Thyroid gland (tissue), 4 donors: ENCODE data around the gene MACROH2A1. TPM values are rescaled to one million over a fixed set of nuclear protein-coding genes. Genes with fewer than 3 reads are reported as not detected.

Source experiments
- DNase-seq, 2 donors: peaks; one replicate each; pipeline ENCODE4 v3.0.0-alpha.2; 2019
- H3K27ac ChIP-seq, 3 donors: fragments of 200-600 bp; sonication (generic); 1 replicate in 2 of 3; 2 replicates in 1 of 3; pipeline ENCODE4 v1.5.1; 2016 to 2019; ENCODE audit warnings: mild to moderate bottlenecking in 1 of 3, moderate library complexity in 1 of 3
- H3K27me3 ChIP-seq: fragments of 200-600 bp; sonication (generic); one replicate; pipeline ENCODE4 v1.5.1; 2019
- H3K36me3 ChIP-seq, 2 donors: fragments of 200-600 bp; sonication (generic); one replicate each; pipeline ENCODE4 v1.5.1; 2016 to 2019
- H3K4me1 ChIP-seq, 2 donors: fragments of 200-600 bp; sonication (generic); one replicate each; pipeline ENCODE4 v1.5.1; 2017 to 2019
- H3K4me3 ChIP-seq, 3 donors: fragments of 200-600 bp; sonication (generic); replicated peaks in 1 of 3; 1 replicate in 2 of 3; 2 replicates in 1 of 3; pipeline ENCODE4 v1.5.1; 2016; ENCODE audit warnings: mild to moderate bottlenecking in 1 of 3
- H3K9me3 ChIP-seq: fragments of 200-600 bp; sonication (generic); one replicate; pipeline ENCODE4 v1.5.1; 2017
- POLR2A ChIP-seq, 2 donors: fragments of 450-650 bp; IDR thresholded peaks; one replicate each; pipeline ENCODE4 v1.6.1; 2017; ENCODE audit warnings: antibody characterized with exemption in 2 of 2, mild to moderate bottlenecking in 2 of 2, moderate library complexity in 1 of 2
- WGBS, 2 donors: methylation state at CpG; one replicate each; pipeline ENCODE4 v1.1.5; 2017; 5-methylcytosine and 5-hydroxymethylcytosine counted together
- intact Hi-C: fragments of 100-400 bp; cut with DNase I; formaldehyde crosslinking; loops from one replicate; pipeline ENCODE4 v1.15.1; 2023
- small RNA-seq: library from RNA; depleted of rRNA; stranded (forward); fragments of <200 nt; gene quantifications from one replicate; pipeline ENCODE3, GENCODE V24; 2016
- total RNA-seq, 4 donors: library from RNA; depleted of rRNA; stranded (reverse); fragments of >200 nt; gene quantifications; one replicate each; pipeline ENCODE4 v1.2.3, GENCODE V29; 2016
- TF ChIP-seq, protein P1 (sequence below), 6 experiments: fragments of 200-600 bp in 3 of 6; fragments of 450-650 bp in 3 of 6; sonication (generic) in 3 of 6; IDR thresholded peaks; one replicate each; pipeline ENCODE4 v1.5.1; 2016 to 2019; ENCODE audit warnings: antibody characterized with exemption in 6 of 6, mild to moderate bottlenecking in 2 of 6, inconsistent platforms in 1 of 6, moderate library complexity in 1 of 6

The MACROH2A1 gene
- total RNA-seq, 4 donors from 2014 or later = 149 to 242 (median 227) TPM

DNA sequence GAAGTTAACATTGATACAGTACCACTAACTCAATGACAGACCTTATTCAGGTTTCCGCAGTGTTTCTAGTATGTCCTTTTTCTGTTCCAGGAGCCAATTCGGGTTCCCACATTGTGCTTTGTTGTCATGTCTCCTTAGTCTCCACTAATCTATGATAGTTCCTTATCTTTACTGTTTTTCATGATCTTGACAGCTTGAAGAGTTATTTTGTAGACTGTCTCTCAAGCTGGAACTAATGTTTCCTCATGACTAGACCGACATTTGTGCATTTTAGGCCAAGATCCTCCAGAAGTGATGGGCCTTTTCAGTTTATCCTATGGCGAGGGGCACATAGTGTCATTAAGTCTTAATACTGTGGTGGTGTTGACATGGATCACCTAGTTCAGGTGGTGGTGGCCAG lies 104.2 kb downstream of the MACROH2A1 start:
- 91% methylated on average over 4 of the region's 4 CpGs for WGBS, 2 donors
- no peak for DNase-seq
- Histone ChIP-seq H3K27ac (no peak overlapping the region), H3K9me3 (no peaks in the 10 kb centered on the region), H3K27me3 (no peaks in the 10 kb centered on the region), H3K36me3 (no peaks in the 10 kb centered on the region), H3K4me3 (no peak overlapping the region), H3K4me1 (no peaks in the 10 kb centered on the region)
- no peak for TF ChIP-seq POLR2A (IDR thresholded peaks at IDR 0.05)
- TF ChIP-seq, protein P1, sequence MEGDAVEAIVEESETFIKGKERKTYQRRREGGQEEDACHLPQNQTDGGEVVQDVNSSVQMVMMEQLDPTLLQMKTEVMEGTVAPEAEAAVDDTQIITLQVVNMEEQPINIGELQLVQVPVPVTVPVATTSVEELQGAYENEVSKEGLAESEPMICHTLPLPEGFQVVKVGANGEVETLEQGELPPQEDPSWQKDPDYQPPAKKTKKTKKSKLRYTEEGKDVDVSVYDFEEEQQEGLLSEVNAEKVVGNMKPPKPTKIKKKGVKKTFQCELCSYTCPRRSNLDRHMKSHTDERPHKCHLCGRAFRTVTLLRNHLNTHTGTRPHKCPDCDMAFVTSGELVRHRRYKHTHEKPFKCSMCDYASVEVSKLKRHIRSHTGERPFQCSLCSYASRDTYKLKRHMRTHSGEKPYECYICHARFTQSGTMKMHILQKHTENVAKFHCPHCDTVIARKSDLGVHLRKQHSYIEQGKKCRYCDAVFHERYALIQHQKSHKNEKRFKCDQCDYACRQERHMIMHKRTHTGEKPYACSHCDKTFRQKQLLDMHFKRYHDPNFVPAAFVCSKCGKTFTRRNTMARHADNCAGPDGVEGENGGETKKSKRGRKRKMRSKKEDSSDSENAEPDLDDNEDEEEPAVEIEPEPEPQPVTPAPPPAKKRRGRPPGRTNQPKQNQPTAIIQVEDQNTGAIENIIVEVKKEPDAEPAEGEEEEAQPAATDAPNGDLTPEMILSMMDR (IDR thresholded peaks at IDR 0.05) = no peak
- intact Hi-C loops = no loop called here

DNA sequence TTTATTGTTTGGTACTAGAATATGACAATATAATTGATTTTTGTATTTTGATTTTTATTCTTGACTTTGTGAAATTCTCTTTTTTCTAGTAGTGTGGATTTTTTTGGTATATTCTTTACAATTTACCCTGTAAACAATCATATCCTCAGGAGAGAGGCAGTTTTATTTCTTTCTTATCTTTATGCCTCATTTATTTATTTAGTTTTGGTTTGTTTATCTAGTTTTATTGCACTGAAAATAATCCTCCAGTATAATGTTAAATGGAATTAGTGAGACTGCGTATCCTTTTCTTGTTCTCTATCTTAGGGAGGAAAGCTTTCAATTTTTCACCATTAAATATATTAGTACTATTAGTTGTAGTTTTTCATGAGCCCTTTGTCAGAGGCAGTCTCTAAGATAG lies 109.4 kb downstream of the MACROH2A1 start:
- H3K27me3 ChIP-seq = no peaks in the 10 kb centered on the region
- no peaks in the 10 kb centered on the region for H3K4me1 ChIP-seq
- H3K27ac ChIP-seq = no peak overlapping the region
- no peak for TF ChIP-seq POLR2A (IDR thresholded peaks at IDR 0.05)
- TF ChIP-seq, protein P1 (IDR thresholded peaks at IDR 0.05) = no peak
- DNase-seq = no peak
- intact Hi-C loops = no loop called here
- WGBS, 2 donors = 93 to 97% methylated on average over 1 of the region's 1 CpG
- no peaks in the 10 kb centered on the region for H3K36me3 ChIP-seq
- no peak overlapping the region for H3K4me3 ChIP-seq
- no peaks in the 10 kb centered on the region for H3K9me3 ChIP-seq

DNA sequence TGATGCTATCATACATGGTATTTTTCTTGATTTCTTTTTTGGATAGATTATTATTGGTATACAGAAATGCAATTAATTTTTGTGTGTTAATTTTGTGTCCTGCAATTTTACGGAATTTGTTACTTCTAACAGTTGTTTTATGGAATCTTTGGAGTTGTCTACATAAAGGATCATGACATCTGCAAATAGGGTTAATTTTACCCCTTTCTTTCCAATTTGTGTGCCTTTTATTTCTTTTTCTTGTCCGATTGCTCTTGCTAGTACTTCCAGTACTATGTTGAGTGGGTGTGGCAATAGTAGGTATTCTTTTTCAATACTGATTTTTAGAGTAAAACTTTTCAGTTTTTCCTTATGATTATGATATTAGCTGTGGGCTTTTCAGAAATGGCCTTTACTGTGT lies 111.5 kb downstream of the MACROH2A1 start:
- no peaks in the 10 kb centered on the region for H3K4me1 ChIP-seq
- no peaks in the 10 kb centered on the region for H3K9me3 ChIP-seq
- 88 to 93% methylated on average over 2 of the region's 2 CpGs for WGBS, 2 donors
- H3K27me3 ChIP-seq = no peaks in the 10 kb centered on the region
- TF ChIP-seq, protein P1 (IDR thresholded peaks at IDR 0.05) = no peak
- no peak for TF ChIP-seq POLR2A (IDR thresholded peaks at IDR 0.05)
- DNase-seq = no peak
- H3K36me3 ChIP-seq = no peaks in the 10 kb centered on the region
- intact Hi-C loops = no loop called here
- H3K27ac ChIP-seq = no peak overlapping the region
- H3K4me3 ChIP-seq = no peak overlapping the region

Small RNA genes within 50 kb of the gene (small RNA-seq; reads per million reads assigned to genes)
- not detected for gene DCANP1

Other genes starting within 250 kb of the MACROH2A1 start
- gene DCANP1, start 48.1 kb upstream of the MACROH2A1 start, total RNA-seq = not detected
- not detected for gene TIFAB, start 53.1 kb upstream of the MACROH2A1 start, total RNA-seq
- not detected for gene NEUROG1, start 136.7 kb upstream of the MACROH2A1 start, total RNA-seq
- 10 to 100 TPM; 39.4 to 57.0 (median 48.9) TPM for gene CXCL14, start 179.8 kb upstream of the MACROH2A1 start, total RNA-seq